Endodermal cell (in vitro differentiated cells): ENCODE measurements around the gene GJB2. TPM values are rescaled to one million over a fixed set of nuclear protein-coding genes. Genes with fewer than 3 reads are reported as not detected.

Experiments
- DNase-seq: peaks from one replicate; pipeline ENCODE4 v3.0.0-alpha.2; 2017
- H3K27ac ChIP-seq: 2 replicates; pipeline ENCODE4 v1.5.1; 2013; ENCODE audit warnings: mild to moderate bottlenecking, low read depth, low read length, moderate library complexity
- H3K27me3 ChIP-seq: 2 replicates; pipeline ENCODE4 v1.6.1; 2013; ENCODE audit warnings: mild to moderate bottlenecking, low read length, moderate library complexity; ENCODE audit not compliant: insufficient read depth, control insufficient read depth, poor library complexity, severe bottlenecking
- H3K36me3 ChIP-seq: 2 replicates; pipeline ENCODE4 v1.7.0; 2013; ENCODE audit warnings: mild to moderate bottlenecking, low read length, moderate library complexity; ENCODE audit not compliant: control insufficient read depth, insufficient read depth
- H3K4me1 ChIP-seq: one replicate; pipeline ENCODE4 v1.7.0; 2013; ENCODE audit warnings: low read length; ENCODE audit not compliant: control insufficient read depth, insufficient read depth
- H3K4me3 ChIP-seq: 2 replicates; pipeline ENCODE4 v1.5.1; 2013; ENCODE audit warnings: mild to moderate bottlenecking, low read length, moderate library complexity
- H3K9ac ChIP-seq: 2 replicates; pipeline ENCODE4 v1.6.1; 2013; ENCODE audit warnings: mild to moderate bottlenecking, low read length, moderate library complexity; ENCODE audit not compliant: poor library complexity, severe bottlenecking; ENCODE audit errors: extremely low read depth
- H3K9me3 ChIP-seq: 2 replicates; pipeline ENCODE4 v1.6.1; 2013; ENCODE audit warnings: mild to moderate bottlenecking, low read length, moderate library complexity; ENCODE audit not compliant: control insufficient read depth
- H3K27ac Mint-ChIP-seq: 2 replicates; pipeline ENCODE4 v1.8.0; 2020; ENCODE audit warnings: mixed read lengths
- H3K27me3 Mint-ChIP-seq: 2 replicates; pipeline ENCODE4 v1.8.0; 2021; ENCODE audit warnings: mild to moderate bottlenecking, mixed read lengths; ENCODE audit not compliant: insufficient read depth
- H3K36me3 Mint-ChIP-seq: 2 replicates; pipeline ENCODE4 v1.8.0; 2020; ENCODE audit warnings: low read depth, mixed read lengths
- H3K4me1 Mint-ChIP-seq: 2 replicates; pipeline ENCODE4 v1.8.0; 2020; ENCODE audit warnings: mixed read lengths
- H3K4me3 Mint-ChIP-seq: 2 replicates; pipeline ENCODE4 v1.8.0; 2020; ENCODE audit warnings: mild to moderate bottlenecking, moderate library complexity, mixed read lengths
- H3K9me3 Mint-ChIP-seq: 2 replicates; pipeline ENCODE4 v1.8.0; 2020; ENCODE audit warnings: mild to moderate bottlenecking, mixed read lengths
- CTCF ChIP-seq: fragments of 200-600 bp; sonication (generic); conservative IDR thresholded peaks from 2 replicates; pipeline ENCODE4 v1.5.0; 2021; ENCODE audit warnings: antibody characterized with exemption, mild to moderate bottlenecking
- WGBS, 2 experiments: methylation state at CpG; one replicate each; pipeline versions ENCODE4 v1.1.5 to v1.1.7; 2013; ENCODE audit warnings: missing lambda C conversion rate in 2 of 2, mixed read lengths in 1 of 2; ENCODE audit not compliant: insufficient coverage in 1 of 2, insufficient read length in 1 of 2; 5-methylcytosine and 5-hydroxymethylcytosine counted together
- total RNA-seq, 2 donors: library from RNA; stranded (reverse); fragmentation: NEBNext Ultra II Directional in 1 of 2; extraction: Animal tissue kit (Norgen Biotek cat#: 25700) in 1 of 2; gene quantifications; 2 replicates in 1 of 2; 3 replicates in 1 of 2; pipeline ENCODE4 v1.2.1, GENCODE V29; 2021

The GJB2 gene
- total RNA-seq, 2 donors from 2014 or later, result 0.26 to 0.82 TPM

GRCh38 chr13:20230913-20231838 is 38.4 kb upstream of the GJB2 start:
- TF ChIP-seq CTCF, result no peak
- Mint-ChIP-seq H3K27me3 (peaks cover 75% of the 10 kb centered on the region), H3K4me3 (peak overlapping the region; percentile 54), H3K27ac (no peak overlapping the region), H3K36me3 (no peaks in the 10 kb centered on the region), H3K4me1 (peaks cover 8% of the 10 kb centered on the region), H3K9me3 (no peaks in the 10 kb centered on the region)
- peaks cover 57% of the 10 kb centered on the region for H3K27me3 ChIP-seq
- no peaks in the 10 kb centered on the region for H3K4me1 ChIP-seq
- H3K27ac ChIP-seq, result no peak overlapping the region
- no peak overlapping the region for H3K9ac ChIP-seq
- H3K4me3 ChIP-seq, result peak overlapping the region; percentile 64
- no peaks in the 10 kb centered on the region for H3K36me3 ChIP-seq
- DNase-seq, result peak; percentile 66
- H3K9me3 ChIP-seq, result no peaks in the 10 kb centered on the region
- 18 to 20% methylated on average over 19 to 30 of the region's 30 CpGs for WGBS, 2 experiments

- Mint-ChIP-seq H3K4me3 (no peak overlapping the region), H3K36me3 (no peaks in the 10 kb centered on the region), H3K27me3 (peaks cover 52% of the 10 kb centered on the region), H3K4me1 (peaks cover 8% of the 10 kb centered on the region), H3K27ac (no peak overlapping the region), H3K9me3 (no peaks in the 10 kb centered on the region)
- no peak overlapping the region for H3K27ac ChIP-seq
- 71 to 100% methylated on average over 2 to 5 of the region's 6 CpGs for WGBS, 2 experiments
- TF ChIP-seq CTCF, result no peak
- H3K36me3 ChIP-seq, result no peaks in the 10 kb centered on the region
- H3K4me1 ChIP-seq, result no peaks in the 10 kb centered on the region
- no peak overlapping the region for H3K4me3 ChIP-seq
- DNase-seq, result no peak
- H3K27me3 ChIP-seq, result peaks cover 32% of the 10 kb centered on the region
- H3K9me3 ChIP-seq, result no peaks in the 10 kb centered on the region
- H3K9ac ChIP-seq, result no peak overlapping the region
Measured at GRCh38 chr13:20227730-20228129, 35.0 kb upstream of the GJB2 start.

DNA sequence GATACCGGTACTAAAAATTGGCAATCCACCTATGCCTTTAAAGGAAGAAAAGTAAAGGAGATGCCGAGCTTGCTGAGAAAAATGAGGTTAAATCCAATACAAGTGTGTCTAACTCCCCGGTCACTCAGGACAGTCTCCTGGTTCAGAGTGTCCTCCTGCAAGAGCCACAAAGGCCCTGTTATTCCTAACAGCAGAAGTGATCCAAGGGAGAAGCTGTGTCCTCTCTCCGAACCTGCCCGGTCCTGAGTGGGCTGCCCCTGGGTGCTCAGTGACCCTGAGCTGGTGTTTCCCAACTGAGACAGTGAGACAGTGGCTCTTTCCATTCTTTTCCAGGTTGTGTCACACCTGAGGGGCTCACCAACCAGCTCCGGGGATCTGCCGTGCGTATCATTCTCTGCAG is 34.5 kb upstream of the GJB2 start:
- Histone ChIP-seq H3K36me3 (no peaks in the 10 kb centered on the region), H3K9ac (no peak overlapping the region), H3K4me3 (no peak overlapping the region), H3K27me3 (peaks cover 28% of the 10 kb centered on the region), H3K9me3 (no peaks in the 10 kb centered on the region), H3K4me1 (no peaks in the 10 kb centered on the region), H3K27ac (no peak overlapping the region)
- TF ChIP-seq CTCF, result no peak
- Mint-ChIP-seq H3K27ac (no peak overlapping the region), H3K9me3 (no peaks in the 10 kb centered on the region), H3K4me1 (peaks cover 8% of the 10 kb centered on the region), H3K27me3 (peaks cover 49% of the 10 kb centered on the region), H3K36me3 (no peaks in the 10 kb centered on the region), H3K4me3 (no peak overlapping the region)
- no peak for DNase-seq
- WGBS, 2 experiments, result 92 to 99% methylated on average over 6 to 8 of the region's 8 CpGs
